Neural cell (in vitro differentiated cells): ENCODE results near the gene SCFD1. TPM values are rescaled to one million over a fixed set of nuclear protein-coding genes. Genes with fewer than 3 reads are reported as not detected.

ENCODE experiments used
- H2AFZ ChIP-seq: fragments of 200-600, 300-800 bp; sonication (generic), shearing (Covaris generic); 2 replicates; pipeline ENCODE4 v1.6.0; 2014; ENCODE audit warnings: low read depth, mild to moderate bottlenecking, antibody characterized with exemption, low read length, moderate library complexity
- H3F3A ChIP-seq: fragments of 200-600 bp; shearing (Covaris generic); 2 replicates; pipeline ENCODE4 v1.6.1; 2016; ENCODE audit warnings: mild to moderate bottlenecking, moderate library complexity, mixed read lengths, antibody characterized with exemption, low read length; ENCODE audit not compliant: insufficient read depth, poor library complexity, severe bottlenecking
- H3K27ac ChIP-seq: fragments of 200-600, 300-800 bp; sonication (generic), shearing (Covaris generic); 2 replicates; pipeline ENCODE4 v1.5.1; 2014; ENCODE audit warnings: mild to moderate bottlenecking, low read length, moderate library complexity
- H3K27me3 ChIP-seq: fragments of 300-800, 200-600 bp; sonication (generic), shearing (Covaris generic); 2 replicates; pipeline ENCODE4 v1.6.0; 2014; ENCODE audit warnings: mild to moderate bottlenecking, low read depth, low read length, moderate library complexity; ENCODE audit not compliant: insufficient read depth
- H3K36me3 ChIP-seq: fragments of 300-800, 200-600 bp; sonication (generic), shearing (Covaris generic); 2 replicates; pipeline ENCODE4 v1.5.1; 2014; ENCODE audit warnings: mild to moderate bottlenecking, antibody characterized with exemption, low read length, moderate library complexity; ENCODE audit not compliant: insufficient read depth
- H3K4me2 ChIP-seq: fragments of 300-800, 200-600 bp; sonication (generic), shearing (Covaris generic); 2 replicates; pipeline ENCODE4 v1.6.0; 2014; ENCODE audit warnings: mild to moderate bottlenecking, low read length
- H3K4me3 ChIP-seq: fragments of 300-800, 200-600 bp; sonication (generic), shearing (Covaris generic); 2 replicates; pipeline ENCODE4 v1.5.1; 2014; ENCODE audit warnings: mild to moderate bottlenecking, low read length, moderate library complexity
- H3K79me2 ChIP-seq: fragments of 200-600 bp; shearing (Covaris generic); replicated peaks from 2 replicates; pipeline ENCODE4 v1.6.0; 2014; ENCODE audit warnings: mild to moderate bottlenecking, low read length, moderate library complexity; ENCODE audit not compliant: insufficient read depth
- H3K9ac ChIP-seq: fragments of 300-800, 200-600 bp; sonication (generic), shearing (Covaris generic); 2 replicates; pipeline ENCODE4 v1.6.1; 2016; ENCODE audit warnings: mild to moderate bottlenecking, low read length, mixed read lengths
- H3K9me2 ChIP-seq: fragments of 200-600 bp; shearing (Covaris generic); 2 replicates; pipeline ENCODE4 v1.6.1; 2016; ENCODE audit warnings: mild to moderate bottlenecking, low read length, mixed read lengths; ENCODE audit not compliant: insufficient read depth
- H3K9me3 ChIP-seq: fragments of 200-600, 300-800 bp; sonication (generic), shearing (Covaris generic); 2 replicates; pipeline ENCODE4 v1.6.1; 2016; ENCODE audit warnings: mild to moderate bottlenecking, mixed run types, low read length, moderate library complexity, mixed read lengths
- H4K20me1 ChIP-seq: fragments of 200-600 bp; shearing (Covaris generic); 2 replicates; pipeline ENCODE4 v1.6.1; 2016; ENCODE audit warnings: mild to moderate bottlenecking, mixed run types; ENCODE audit not compliant: insufficient read depth
- EP300 ChIP-seq: fragments of 450-650 bp; conservative IDR thresholded peaks from 2 replicates; pipeline ENCODE4 v1.6.1; 2014; ENCODE audit warnings: antibody characterized with exemption, mild to moderate bottlenecking, moderate library complexity; ENCODE audit not compliant: poor library complexity, severe bottlenecking
- EZH2 ChIP-seq: fragments of 200-600, 300-800 bp; shearing (Covaris generic), sonication (generic); IDR thresholded peaks from 2 replicates; pipeline ENCODE4 v1.6.1; 2014; ENCODE audit warnings: antibody characterized with exemption, low read length, borderline replicate concordance, mild to moderate bottlenecking; ENCODE audit not compliant: insufficient read depth, poor library complexity, severe bottlenecking
- MXI1 ChIP-seq: fragments of 450-650 bp; conservative IDR thresholded peaks from 2 replicates; pipeline ENCODE4 v1.6.1; 2014; ENCODE audit warnings: antibody characterized with exemption, mild to moderate bottlenecking; ENCODE audit not compliant: poor library complexity, severe bottlenecking
- POLR2AphosphoS5 ChIP-seq: IDR thresholded peaks from 2 replicates; pipeline ENCODE4 v1.6.1; 2012
- RAD21 ChIP-seq: fragments of 450-650 bp; conservative IDR thresholded peaks from 2 replicates; pipeline ENCODE4 v1.6.1; 2014; ENCODE audit warnings: antibody characterized with exemption, mild to moderate bottlenecking, moderate library complexity
- SMC3 ChIP-seq: fragments of 450-650 bp; conservative IDR thresholded peaks from 2 replicates; pipeline ENCODE4 v1.6.1; 2014; ENCODE audit warnings: antibody characterized with exemption, mild to moderate bottlenecking, moderate library complexity; ENCODE audit not compliant: poor library complexity
- TAF1 ChIP-seq: IDR thresholded peaks from 2 replicates; pipeline ENCODE4 v1.6.1; 2012; ENCODE audit warnings: low read depth
- polyA plus RNA-seq: library from polyadenylated mRNA; depleted of rRNA; stranded (reverse); fragments of >200 nt; gene quantifications from 2 replicates; pipeline ENCODE4 v1.2.3, GENCODE V29; 2014
- TF ChIP-seq, protein P1 (sequence below): fragments of 450-650 bp; IDR thresholded peaks from 2 replicates; pipeline ENCODE4 v1.5.1; 2014; ENCODE audit warnings: antibody characterized with exemption, mild to moderate bottlenecking, moderate library complexity; ENCODE audit not compliant: poor library complexity, severe bottlenecking
- TF ChIP-seq, protein P2 (sequence below): IDR thresholded peaks from 2 replicates; pipeline ENCODE4 v1.6.1; 2012; ENCODE audit warnings: borderline replicate concordance

SCFD1 gene
- polyA plus RNA-seq, 1 donor from 2014 or later: 99.4 TPM

DNA sequence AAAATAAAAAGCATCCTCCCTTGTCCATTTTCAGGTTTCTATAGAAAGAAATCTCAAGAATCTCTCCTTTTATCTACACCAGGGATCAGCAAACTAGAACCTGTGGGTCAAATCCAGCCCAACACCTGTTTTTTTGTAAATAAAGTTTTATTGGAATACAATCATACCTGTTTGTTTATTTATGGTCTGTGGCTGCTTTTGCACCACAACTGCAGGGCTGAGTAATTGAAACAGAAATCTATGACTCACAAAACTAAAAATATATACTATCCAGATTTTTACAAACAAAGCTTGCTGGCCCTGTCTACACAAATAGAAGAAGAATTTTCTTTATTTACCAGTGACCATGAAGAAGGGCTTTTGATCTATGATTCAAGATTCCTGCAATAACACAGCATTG lies 157.1 kb downstream of the SCFD1 start:
- Histone ChIP-seq H3K27me3 (no peaks in the 10 kb centered on the region), H3K27ac (no peak overlapping the region), H3K9me2 (no peaks in the 10 kb centered on the region), H3F3A (no peaks in the 10 kb centered on the region), H3K36me3 (no peaks in the 10 kb centered on the region), H3K4me3 (no peak overlapping the region), H3K4me2 (no peak overlapping the region), H4K20me1 (no peaks in the 10 kb centered on the region), H3K79me2 (no peaks in the 10 kb centered on the region), H2AFZ (no peak overlapping the region), H3K9ac (no peak overlapping the region), H3K9me3 (no peaks in the 10 kb centered on the region)
- TF ChIP-seq TAF1 (no peak), SMC3 (no peak), EZH2 (no peak), POLR2AphosphoS5 (no peak), RAD21 (no peak), MXI1 (no peak), EP300 (no peak)
- TF ChIP-seq, protein P1, sequence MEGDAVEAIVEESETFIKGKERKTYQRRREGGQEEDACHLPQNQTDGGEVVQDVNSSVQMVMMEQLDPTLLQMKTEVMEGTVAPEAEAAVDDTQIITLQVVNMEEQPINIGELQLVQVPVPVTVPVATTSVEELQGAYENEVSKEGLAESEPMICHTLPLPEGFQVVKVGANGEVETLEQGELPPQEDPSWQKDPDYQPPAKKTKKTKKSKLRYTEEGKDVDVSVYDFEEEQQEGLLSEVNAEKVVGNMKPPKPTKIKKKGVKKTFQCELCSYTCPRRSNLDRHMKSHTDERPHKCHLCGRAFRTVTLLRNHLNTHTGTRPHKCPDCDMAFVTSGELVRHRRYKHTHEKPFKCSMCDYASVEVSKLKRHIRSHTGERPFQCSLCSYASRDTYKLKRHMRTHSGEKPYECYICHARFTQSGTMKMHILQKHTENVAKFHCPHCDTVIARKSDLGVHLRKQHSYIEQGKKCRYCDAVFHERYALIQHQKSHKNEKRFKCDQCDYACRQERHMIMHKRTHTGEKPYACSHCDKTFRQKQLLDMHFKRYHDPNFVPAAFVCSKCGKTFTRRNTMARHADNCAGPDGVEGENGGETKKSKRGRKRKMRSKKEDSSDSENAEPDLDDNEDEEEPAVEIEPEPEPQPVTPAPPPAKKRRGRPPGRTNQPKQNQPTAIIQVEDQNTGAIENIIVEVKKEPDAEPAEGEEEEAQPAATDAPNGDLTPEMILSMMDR: no peak
- TF ChIP-seq, protein P2, sequence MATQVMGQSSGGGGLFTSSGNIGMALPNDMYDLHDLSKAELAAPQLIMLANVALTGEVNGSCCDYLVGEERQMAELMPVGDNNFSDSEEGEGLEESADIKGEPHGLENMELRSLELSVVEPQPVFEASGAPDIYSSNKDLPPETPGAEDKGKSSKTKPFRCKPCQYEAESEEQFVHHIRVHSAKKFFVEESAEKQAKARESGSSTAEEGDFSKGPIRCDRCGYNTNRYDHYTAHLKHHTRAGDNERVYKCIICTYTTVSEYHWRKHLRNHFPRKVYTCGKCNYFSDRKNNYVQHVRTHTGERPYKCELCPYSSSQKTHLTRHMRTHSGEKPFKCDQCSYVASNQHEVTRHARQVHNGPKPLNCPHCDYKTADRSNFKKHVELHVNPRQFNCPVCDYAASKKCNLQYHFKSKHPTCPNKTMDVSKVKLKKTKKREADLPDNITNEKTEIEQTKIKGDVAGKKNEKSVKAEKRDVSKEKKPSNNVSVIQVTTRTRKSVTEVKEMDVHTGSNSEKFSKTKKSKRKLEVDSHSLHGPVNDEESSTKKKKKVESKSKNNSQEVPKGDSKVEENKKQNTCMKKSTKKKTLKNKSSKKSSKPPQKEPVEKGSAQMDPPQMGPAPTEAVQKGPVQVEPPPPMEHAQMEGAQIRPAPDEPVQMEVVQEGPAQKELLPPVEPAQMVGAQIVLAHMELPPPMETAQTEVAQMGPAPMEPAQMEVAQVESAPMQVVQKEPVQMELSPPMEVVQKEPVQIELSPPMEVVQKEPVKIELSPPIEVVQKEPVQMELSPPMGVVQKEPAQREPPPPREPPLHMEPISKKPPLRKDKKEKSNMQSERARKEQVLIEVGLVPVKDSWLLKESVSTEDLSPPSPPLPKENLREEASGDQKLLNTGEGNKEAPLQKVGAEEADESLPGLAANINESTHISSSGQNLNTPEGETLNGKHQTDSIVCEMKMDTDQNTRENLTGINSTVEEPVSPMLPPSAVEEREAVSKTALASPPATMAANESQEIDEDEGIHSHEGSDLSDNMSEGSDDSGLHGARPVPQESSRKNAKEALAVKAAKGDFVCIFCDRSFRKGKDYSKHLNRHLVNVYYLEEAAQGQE: no peak

Other genes with a start within 250 kb of the SCFD1 start
- 28.0 and 35.4 TPM in 2 replicates for gene G2E3, start 63.2 kb upstream of the SCFD1 start, polyA plus RNA-seq